ENCODE data around the gene ASCC1.

ASCC1 gene

GRCh38 chr10:72177454-72177853, 38.6 kb downstream of the ASCC1 start:
- peaks cover 3% of the 10 kb centered on the region; the same call in 1 of the 2 replicates for H3F3A ChIP-seq (ENCODE audit: insufficient read depth)
- no peaks in the 10 kb centered on the region for H3K27me3 ChIP-seq (ENCODE audit: low read length)
- no peaks in the 10 kb centered on the region for H4K20me1 ChIP-seq (ENCODE audit: low read depth, low read length)
- no peak overlapping the region for H3K4me2 ChIP-seq (ENCODE audit: low read depth, low read length, poor library complexity, severe bottlenecking)
- H3K36me3 ChIP-seq (ENCODE audit: low read length), result no peaks in the 10 kb centered on the region
- no peak overlapping the region for H3K4me3 ChIP-seq (ENCODE audit: insufficient read depth, low read length, poor library complexity, severe bottlenecking)
- H3K79me2 ChIP-seq (ENCODE audit: insufficient read depth, low read length), result no peaks in the 10 kb centered on the region
- H3K9me2 ChIP-seq (replicated peaks; ENCODE audit: insufficient read depth, low read length), result no peaks in the 10 kb centered on the region
- no peak for TF ChIP-seq EZH2phosphoT487 (conservative IDR thresholded peaks at IDR 0.05; ENCODE audit: low read length)
- TF ChIP-seq, protein P1, sequence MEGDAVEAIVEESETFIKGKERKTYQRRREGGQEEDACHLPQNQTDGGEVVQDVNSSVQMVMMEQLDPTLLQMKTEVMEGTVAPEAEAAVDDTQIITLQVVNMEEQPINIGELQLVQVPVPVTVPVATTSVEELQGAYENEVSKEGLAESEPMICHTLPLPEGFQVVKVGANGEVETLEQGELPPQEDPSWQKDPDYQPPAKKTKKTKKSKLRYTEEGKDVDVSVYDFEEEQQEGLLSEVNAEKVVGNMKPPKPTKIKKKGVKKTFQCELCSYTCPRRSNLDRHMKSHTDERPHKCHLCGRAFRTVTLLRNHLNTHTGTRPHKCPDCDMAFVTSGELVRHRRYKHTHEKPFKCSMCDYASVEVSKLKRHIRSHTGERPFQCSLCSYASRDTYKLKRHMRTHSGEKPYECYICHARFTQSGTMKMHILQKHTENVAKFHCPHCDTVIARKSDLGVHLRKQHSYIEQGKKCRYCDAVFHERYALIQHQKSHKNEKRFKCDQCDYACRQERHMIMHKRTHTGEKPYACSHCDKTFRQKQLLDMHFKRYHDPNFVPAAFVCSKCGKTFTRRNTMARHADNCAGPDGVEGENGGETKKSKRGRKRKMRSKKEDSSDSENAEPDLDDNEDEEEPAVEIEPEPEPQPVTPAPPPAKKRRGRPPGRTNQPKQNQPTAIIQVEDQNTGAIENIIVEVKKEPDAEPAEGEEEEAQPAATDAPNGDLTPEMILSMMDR (IDR thresholded peaks at IDR 0.05; ENCODE audit: insufficient read depth, low read length, poor library complexity, severe bottlenecking), result no peak
- no peak overlapping the region for H2AFZ ChIP-seq (ENCODE audit: low read depth, low read length, severe bottlenecking)
- no peak overlapping the region for H3K27ac ChIP-seq (ENCODE audit: low read depth, low read length)
- no peak overlapping the region for H3K9ac ChIP-seq (ENCODE audit: low read length)
- no peaks in the 10 kb centered on the region for H3K9me3 ChIP-seq (ENCODE audit: insufficient read depth, low read length)

DNA sequence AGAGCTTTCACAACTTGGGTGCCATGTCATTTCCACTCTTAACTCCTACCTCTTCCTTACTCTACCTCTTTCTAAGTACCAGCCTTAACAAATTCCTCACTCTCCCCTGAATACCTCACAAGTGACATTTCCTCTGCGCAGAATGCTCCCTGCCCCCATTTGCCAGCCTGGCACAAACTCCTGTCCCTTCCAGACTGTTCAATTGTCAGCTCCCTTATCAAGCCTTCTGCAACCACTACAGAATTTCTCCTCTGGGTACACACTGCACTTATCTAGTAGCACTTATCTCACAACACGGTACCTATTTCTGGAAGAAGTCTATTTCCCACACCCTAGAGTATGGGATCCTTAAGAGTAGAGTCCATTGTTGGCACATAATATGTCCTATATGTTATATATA, 39.4 kb downstream of the ASCC1 start:
- Histone ChIP-seq H3K27me3 (ENCODE audit: low read length) (no peaks in the 10 kb centered on the region), H3K27ac (ENCODE audit: low read depth, low read length) (no peak overlapping the region), H3K9me2 (replicated peaks; ENCODE audit: insufficient read depth, low read length) (no peaks in the 10 kb centered on the region), H3F3A (ENCODE audit: insufficient read depth) (peaks cover 3% of the 10 kb centered on the region; the same call in 1 of the 2 replicates), H3K9me3 (ENCODE audit: insufficient read depth, low read length) (no peaks in the 10 kb centered on the region), H4K20me1 (ENCODE audit: low read depth, low read length) (no peaks in the 10 kb centered on the region), H3K9ac (ENCODE audit: low read length) (no peak overlapping the region), H3K4me3 (ENCODE audit: insufficient read depth, low read length, poor library complexity, severe bottlenecking) (no peak overlapping the region), H3K4me2 (ENCODE audit: low read depth, low read length, poor library complexity, severe bottlenecking) (no peak overlapping the region), H2AFZ (ENCODE audit: low read depth, low read length, severe bottlenecking) (no peak overlapping the region), H3K36me3 (ENCODE audit: low read length) (no peaks in the 10 kb centered on the region), H3K79me2 (ENCODE audit: insufficient read depth, low read length) (no peaks in the 10 kb centered on the region)
- TF ChIP-seq, protein P1 (IDR thresholded peaks at IDR 0.05; ENCODE audit: insufficient read depth, low read length, poor library complexity, severe bottlenecking), result no peak
- TF ChIP-seq EZH2phosphoT487 (conservative IDR thresholded peaks at IDR 0.05; ENCODE audit: low read length), result no peak

DNA sequence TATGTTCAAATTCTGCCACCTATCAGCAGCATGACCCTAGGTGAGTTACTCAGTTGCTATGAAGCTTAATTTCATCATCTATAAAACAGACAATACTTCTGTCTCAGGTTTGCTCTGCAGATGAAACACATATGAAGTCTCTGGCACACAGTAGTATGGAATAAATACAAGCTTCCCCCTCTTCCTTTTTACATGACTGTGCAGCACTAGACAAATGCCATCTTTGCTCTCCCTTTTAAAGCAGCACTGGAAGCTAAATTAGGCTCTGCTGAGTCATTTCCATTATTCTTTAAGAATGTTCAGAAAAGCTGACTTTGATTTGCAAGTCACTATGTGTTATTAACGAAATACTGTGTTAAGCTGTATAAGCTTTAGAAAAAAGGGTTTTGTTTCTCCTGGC, 40.9 kb downstream of the ASCC1 start:
- no peak overlapping the region for H3K4me2 ChIP-seq (ENCODE audit: low read depth, low read length, poor library complexity, severe bottlenecking)
- no peaks in the 10 kb centered on the region for H3K27me3 ChIP-seq (ENCODE audit: low read length)
- H2AFZ ChIP-seq (ENCODE audit: low read depth, low read length, severe bottlenecking), result no peak overlapping the region
- H4K20me1 ChIP-seq (ENCODE audit: low read depth, low read length), result no peaks in the 10 kb centered on the region
- TF ChIP-seq, protein P1 (IDR thresholded peaks at IDR 0.05; ENCODE audit: insufficient read depth, low read length, poor library complexity, severe bottlenecking), result no peak
- no peak for TF ChIP-seq EZH2phosphoT487 (conservative IDR thresholded peaks at IDR 0.05; ENCODE audit: low read length)
- H3K36me3 ChIP-seq (ENCODE audit: low read length), result no peaks in the 10 kb centered on the region
- H3K27ac ChIP-seq (ENCODE audit: low read depth, low read length), result no peak overlapping the region
- peaks cover 3% of the 10 kb centered on the region; the same call in 1 of the 2 replicates for H3F3A ChIP-seq (ENCODE audit: insufficient read depth)
- H3K4me3 ChIP-seq (ENCODE audit: insufficient read depth, low read length, poor library complexity, severe bottlenecking), result no peak overlapping the region
- no peaks in the 10 kb centered on the region for H3K9me3 ChIP-seq (ENCODE audit: insufficient read depth, low read length)
- H3K79me2 ChIP-seq (ENCODE audit: insufficient read depth, low read length), result no peaks in the 10 kb centered on the region
- H3K9me2 ChIP-seq (replicated peaks; ENCODE audit: insufficient read depth, low read length), result no peaks in the 10 kb centered on the region
- no peak overlapping the region for H3K9ac ChIP-seq (ENCODE audit: low read length)

Measured in SU-DHL-6 (cell line).